ENCODE results near the gene ZSCAN30.

The ZSCAN30 gene

DNA sequence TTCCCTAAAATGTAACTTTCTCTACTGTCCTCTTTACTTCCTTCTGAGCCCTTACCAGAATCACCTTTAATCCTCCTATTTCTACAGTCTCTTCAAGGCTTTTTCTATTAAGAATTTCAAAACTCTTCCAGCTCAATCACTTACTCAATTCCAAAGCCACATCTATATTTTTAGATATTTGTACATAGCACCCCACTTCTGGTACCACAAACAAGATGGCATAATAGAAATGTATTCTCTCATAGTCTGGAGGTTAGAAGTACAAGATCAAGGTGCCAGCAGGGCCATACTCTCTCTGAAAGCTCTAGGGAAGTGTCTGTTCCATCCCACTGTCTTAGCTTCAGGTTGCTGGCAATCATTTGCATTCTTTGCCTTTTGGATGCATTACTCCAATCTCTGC lies 11.1 kb downstream of the ZSCAN30 start:
- no peak for DNase-seq (ENCODE audit: low spot score)

DNA sequence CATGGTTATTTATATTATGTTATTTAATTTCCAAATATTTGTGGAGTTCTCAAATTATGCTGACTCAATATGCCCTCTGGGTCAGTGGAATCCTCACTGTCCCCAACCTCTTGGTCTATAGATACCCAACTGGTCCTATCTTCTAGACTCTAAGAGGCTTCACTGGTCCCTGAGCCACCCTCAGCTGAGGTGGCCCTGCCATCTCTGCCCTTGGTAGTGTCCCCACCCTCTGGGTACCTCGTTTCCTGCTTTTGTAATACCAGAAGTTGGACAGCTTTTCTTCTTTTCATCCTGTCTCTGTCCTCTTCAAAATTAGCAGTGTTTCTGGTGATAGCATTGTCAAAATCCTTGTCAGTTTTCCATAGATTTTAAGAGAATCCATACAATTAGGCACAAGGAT lies 11.9 kb downstream of the ZSCAN30 start:
- DNase-seq (ENCODE audit: low spot score): no peak

DNA sequence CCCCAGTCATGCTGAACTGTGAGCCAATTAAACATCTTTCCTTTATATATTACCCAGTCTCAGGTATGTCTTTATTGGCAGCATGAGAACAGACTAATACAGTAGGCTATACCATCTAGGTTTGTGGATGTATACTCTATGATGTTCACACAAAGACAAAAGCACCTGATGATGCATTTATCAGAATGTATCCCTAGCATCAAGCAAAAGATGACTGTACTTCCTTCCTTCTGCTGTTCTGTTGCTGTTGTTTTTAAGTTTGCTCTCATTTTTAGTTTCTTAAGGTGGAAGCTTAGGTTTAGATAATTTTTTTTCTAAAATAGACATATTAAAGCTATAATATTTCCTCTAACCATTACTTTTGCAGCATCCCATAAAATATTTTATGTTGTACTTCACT lies 12.4 kb downstream of the ZSCAN30 start:
- DNase-seq (ENCODE audit: low spot score): no peak

DNA sequence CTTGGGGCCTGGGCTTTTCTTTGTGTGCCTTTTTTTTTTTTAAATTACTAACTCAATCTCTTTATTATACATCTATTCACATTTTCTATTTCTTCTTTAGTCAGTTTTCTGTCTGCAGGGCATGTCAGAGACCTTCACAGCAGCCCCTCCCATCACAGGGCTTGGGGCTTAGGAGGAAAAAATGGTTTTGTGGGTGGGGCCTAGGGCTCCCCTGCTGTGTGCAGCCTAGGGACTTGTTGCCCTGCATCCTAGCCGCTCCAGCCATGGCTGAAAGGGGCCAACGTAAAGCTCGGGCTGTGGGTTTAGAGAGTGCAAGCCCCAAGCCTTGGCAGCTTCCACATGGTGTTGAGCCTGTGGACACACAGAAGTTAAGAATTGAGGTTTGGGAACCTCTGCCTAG lies 13.8 kb downstream of the ZSCAN30 start:
- DNase-seq (ENCODE audit: low spot score): no peak

DNA sequence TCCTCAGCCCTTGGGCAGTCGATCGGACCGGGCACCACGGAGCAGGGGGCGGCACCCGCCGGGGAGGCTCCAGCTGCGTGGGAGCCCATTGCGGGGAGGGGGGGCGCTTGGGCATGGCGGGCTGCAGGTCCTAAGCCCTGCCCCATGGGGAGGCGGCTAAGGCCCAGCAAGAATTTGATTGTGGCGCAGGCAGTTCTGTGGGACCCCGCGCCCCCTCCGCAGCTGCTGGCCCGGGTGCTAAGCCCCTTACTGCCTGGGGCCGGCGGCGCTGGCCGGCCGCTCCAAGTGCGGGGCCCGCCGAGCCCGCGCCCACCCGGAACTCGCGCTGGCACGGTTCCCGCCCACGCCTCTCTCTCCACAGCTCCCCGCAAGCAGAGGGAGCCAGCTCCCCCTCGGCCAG lies 18.4 kb downstream of the ZSCAN30 start:
- no peak for DNase-seq (ENCODE audit: low spot score)

DNA sequence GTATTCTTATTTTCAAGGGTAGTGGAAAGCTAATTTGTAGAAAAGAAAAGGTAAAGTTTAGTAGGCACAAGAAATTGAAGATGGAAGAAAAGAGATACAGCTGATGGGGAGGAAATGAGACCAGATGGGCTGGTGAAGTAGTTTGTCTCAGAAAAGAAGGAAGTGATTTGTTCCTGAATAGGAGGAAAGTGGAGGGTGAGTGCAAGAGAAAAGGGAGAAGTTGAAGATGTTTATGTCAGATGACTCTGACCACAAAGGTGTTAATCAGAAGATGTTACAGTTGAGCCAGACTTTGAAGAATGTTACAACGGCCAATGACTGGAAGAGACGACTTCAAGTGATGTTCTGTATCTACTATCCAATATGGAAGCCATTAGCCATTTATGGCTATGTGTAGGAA lies 21.2 kb downstream of the ZSCAN30 start:
- no peak for DNase-seq (ENCODE audit: low spot score)

DNA sequence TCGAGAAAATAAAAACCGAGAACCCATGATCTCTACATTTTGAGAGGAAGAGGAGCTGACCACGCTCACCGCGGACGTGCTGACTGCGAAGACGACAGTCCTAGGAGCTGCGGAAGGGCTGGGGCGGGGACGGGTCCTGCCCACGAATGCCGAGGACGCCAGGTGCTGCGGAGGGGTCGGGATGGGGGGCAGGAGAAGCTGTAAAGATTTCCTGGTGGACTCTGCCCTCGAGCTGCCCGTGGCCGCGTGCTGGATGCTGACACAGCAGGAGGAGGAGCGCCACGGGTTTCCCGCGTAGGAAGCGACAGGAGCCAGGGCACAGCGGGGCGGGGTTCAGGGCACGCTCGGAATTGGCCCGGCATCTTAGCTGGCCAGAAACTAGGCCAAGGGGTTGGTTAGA lies 22.2 kb downstream of the ZSCAN30 start:
- DNase-seq (ENCODE audit: low spot score): no peak

DNA sequence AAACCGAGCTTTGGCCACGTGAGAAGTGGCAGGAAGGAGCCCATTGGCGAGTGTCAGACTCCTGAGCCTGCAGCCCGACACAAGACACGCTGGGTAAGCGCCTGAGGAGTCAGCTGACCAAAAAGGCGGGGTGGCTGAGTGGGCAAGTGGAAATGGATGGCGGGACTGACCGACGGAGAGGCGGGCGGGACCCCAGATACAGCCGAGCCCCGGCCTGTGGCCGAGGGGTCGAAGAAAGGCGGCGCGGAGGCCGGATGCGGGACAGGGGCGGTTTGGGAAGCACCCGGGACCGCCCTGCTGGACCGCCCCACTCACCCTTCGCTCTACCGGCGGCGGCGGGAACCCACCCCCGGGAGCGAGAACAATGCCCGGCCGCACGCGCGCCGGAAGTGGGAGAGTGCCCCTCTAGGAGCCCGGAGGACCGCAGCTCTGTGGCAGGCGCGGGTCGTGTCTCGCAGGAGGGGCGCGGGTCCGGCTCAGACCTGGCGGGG lies 22.8 kb downstream of the ZSCAN30 start:
- no peak for DNase-seq (ENCODE audit: low spot score)

DNA sequence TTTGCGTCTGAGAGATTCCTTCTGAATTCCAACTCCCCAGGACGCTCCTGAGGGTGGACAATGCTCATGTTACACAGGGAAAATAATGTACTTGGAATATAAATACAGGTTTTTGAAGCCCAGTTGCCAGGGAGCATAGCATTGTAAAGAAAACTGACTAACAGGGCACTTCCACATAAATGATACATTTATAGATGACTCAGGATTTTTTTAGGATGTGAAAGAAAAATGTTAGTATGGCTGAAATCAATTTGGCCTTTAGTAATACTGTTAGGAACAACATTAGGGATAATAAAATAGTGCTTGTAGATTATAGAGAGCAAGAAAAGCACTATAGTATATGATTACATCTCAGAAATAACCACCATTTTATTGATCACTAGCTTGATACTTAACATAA lies 25.6 kb downstream of the ZSCAN30 start:
- DNase-seq (ENCODE audit: low spot score): no peak

DNA sequence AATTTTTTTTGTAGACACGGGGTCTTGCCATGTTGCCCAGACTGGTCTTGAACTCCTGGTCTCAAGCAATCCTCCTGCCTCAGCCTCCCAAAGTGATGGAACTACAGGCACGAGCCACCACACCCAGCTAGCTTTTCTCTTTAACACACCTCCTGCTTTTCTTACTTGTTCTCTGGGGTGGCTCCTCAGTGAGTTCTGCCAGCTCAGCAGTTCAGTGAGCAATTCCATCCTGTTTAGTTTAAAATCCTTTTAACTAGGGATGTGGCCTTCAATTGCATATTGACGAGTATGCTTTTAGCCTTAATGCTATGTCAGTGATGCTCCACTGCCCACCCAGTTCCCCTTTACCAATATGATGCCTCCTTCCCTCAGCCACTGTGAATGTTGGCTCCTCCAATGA lies 33.1 kb downstream of the ZSCAN30 start:
- DNase-seq (ENCODE audit: low spot score): no peak

DNA sequence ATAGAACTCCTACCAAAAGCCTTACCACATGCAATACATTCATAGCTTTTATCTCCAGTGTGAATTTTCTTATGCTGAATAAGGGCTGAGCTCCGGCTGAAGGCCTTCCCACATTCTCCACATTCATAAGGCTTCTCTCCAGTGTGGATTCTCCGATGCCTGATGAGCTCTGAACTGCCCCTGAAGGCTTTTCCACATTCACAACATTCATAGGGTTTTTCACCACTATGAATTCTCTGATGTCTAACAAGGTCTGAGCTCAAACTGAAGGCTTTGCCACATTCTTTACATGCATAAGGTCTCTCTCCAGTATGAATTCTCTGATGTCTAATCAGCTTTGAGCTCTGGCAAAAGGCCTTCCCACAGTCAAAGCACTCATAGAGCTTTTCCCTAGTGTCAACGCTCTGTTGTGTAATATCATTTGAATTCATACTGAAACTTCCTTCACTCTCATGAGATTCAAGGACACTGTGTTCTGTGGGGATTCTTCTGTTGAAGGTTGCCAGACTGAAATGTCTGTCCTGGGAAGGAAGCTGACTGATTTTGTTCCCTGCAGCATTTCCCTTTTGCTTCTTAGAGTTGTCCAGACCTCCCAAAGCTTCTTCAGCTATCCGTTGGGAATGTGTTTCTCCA lies 36.3 kb downstream of the ZSCAN30 start:
- no peak for DNase-seq (ENCODE audit: low spot score)

DNA sequence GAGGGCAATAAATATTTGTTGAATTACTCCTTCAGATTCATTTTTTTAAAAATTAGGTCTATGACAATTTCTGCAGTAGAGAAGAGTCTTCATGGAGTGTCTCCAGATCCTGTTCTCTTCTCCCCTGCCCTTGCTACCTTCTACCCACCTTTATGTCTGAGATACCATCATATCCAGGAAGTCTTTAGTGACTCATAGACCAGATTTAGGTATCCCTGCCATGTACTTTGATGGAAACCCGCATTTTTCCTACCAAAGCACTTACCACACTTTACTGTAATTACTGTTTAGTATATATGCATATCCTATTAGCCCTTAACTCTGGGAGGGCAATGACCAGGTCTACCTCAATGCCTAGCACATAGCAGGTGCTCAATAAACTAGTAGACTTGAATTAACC lies 37.6 kb downstream of the ZSCAN30 start:
- no peak for DNase-seq (ENCODE audit: low spot score)

DNA sequence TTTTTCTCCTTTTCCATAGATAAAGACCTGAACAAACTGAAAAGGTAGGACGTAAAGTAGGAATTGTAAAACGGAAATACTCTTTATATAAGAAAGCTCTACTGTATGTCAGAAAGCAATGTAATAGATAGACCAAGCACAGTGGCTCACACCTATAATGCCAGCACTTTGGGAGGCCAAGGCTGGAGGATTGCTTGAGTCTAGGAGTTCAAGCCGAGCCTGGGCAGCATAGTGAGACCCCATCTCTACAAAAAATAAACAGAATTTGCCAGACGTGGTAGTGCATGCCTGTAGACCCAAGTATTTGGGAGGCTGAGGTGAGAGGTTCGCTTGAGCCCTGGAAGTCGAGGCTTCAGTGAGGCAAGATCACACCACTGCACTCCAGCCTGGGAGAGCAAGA lies 41.6 kb downstream of the ZSCAN30 start:
- DNase-seq (ENCODE audit: low spot score): no peak

DNA sequence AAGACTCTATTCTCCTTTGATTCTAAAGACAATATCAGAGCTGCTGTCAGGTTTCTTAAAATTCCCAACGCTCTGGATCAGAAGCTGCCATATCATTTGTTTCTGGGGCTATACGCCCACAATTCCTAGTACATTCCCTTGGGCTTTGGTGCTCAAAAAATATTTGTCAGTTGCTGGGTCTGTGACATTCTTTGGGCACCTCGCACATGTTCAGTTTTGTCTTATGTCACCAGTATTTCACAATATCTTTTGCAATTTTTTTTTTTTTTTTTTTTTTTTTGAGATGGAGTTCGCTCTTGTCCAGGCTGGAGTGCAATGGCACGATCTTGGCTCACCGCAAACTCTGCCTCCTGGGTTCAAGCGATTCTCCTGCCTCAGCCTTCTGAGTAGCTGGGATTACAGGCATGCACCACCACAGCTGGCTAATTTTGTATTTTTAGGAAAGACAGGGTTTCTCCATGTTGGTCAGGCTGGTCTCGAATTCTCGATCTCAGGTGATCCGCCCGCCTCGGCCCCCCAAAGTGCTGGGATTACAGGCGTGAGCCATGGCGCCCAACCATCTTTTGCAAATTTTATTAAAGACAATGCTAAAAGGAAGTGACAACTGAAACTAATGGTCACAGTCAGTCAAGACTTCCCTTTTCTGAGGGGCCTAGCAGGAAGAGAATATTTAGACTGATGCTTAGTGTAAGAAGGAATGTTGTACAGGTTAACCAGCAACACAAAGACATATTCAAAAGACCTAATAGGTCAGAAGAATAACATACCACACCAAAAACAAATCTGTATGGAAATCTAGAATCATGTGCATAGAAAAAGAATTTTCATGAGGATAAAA lies 42.4 kb downstream of the ZSCAN30 start:
- DNase-seq (ENCODE audit: low spot score): no peak

DNA sequence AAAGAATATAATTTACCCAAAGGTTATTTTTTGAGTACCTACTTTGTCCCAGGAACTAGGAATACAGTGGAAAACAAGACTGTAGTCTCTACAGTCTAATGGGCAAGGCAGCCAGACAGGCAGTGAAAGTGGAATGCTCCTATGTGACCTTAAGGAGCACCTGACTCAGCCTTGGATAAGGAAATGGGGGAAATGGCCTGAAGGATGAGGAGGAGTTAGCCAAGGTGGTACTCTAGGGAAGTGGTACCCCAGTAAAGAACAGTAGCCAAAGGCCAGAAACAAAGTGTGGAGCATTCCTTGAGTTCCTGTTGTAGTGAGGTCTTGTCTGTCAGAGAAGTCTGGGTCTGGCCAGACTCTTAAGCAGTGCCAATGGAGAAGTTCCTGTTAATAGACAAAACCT lies 43.2 kb downstream of the ZSCAN30 start:
- DNase-seq (ENCODE audit: low spot score): no peak

DNA sequence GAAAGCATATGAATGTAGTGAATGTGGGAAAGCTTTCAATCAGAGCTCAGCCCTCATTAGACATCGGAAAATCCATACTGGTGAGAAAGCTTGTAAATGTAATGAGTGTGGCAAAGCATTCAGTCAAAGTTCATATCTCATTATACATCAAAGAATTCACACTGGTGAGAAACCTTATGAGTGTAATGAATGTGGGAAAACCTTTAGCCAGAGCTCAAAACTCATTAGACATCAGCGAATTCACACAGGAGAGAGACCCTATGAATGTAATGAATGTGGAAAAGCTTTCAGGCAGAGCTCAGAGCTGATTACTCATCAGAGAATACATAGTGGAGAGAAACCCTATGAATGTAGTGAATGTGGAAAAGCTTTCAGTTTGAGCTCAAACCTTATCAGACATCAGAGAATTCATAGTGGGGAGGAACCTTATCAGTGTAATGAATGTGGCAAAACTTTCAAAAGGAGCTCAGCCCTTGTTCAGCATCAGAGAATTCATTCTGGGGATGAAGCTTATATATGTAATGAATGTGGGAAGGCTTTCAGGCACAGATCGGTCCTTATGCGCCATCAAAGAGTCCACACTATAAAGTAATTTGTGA lies 44.2 kb downstream of the ZSCAN30 start:
- no peak for DNase-seq (ENCODE audit: low spot score)

DNA sequence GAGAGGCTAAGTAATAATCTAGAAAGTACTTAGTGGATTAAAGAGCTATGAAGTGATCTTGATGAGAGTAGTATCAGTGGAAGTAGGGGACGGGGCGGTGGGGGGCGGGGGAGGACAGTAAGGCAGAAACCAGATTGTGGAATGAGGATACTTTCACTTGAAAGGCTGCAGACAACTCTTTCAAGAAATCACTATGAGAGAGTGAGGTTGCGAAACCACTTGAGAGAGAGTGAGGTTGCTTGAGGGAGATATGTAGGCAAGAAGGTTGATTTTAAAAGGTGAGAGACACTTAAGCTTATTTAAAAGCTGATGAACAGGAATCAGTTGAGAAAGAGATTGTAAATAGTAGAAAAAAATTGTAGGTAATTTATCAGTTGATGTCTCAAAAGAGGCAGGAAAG lies 45.4 kb downstream of the ZSCAN30 start:
- DNase-seq (ENCODE audit: low spot score): no peak

DNA sequence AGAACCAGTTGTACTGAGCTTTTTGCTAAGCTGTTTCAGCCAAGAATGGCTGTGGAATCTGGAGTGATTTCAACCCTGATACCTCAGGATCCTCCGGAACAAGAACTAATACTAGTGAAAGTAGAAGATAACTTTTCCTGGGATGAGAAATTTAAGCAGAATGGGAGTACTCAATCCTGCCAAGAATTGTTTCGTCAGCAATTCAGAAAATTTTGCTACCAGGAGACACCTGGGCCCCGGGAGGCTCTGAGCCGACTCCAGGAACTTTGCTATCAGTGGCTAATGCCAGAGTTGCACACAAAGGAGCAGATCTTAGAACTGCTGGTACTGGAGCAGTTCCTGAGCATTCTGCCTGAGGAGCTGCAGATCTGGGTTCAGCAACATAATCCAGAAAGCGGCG lies 47.6 kb downstream of the ZSCAN30 start:
- no peak for DNase-seq (ENCODE audit: low spot score)

DNA sequence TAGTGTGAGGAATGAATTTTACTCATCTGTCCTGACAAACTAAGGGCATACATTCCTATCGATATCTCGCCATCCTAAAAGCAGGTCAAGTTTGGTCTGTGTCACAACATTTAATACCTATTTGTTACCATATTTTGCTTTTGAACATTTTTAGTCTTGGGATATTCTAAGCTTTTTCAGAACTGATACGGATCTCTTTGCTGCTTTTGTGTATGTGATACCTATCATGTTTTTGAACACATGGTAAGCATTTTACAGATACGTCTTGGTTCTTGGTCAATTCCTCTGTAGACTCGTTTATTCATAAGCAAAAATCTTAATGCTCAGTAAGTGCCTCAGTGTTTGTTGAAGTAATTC lies 48.6 kb downstream of the ZSCAN30 start:
- DNase-seq (ENCODE audit: low spot score): no peak

DNA sequence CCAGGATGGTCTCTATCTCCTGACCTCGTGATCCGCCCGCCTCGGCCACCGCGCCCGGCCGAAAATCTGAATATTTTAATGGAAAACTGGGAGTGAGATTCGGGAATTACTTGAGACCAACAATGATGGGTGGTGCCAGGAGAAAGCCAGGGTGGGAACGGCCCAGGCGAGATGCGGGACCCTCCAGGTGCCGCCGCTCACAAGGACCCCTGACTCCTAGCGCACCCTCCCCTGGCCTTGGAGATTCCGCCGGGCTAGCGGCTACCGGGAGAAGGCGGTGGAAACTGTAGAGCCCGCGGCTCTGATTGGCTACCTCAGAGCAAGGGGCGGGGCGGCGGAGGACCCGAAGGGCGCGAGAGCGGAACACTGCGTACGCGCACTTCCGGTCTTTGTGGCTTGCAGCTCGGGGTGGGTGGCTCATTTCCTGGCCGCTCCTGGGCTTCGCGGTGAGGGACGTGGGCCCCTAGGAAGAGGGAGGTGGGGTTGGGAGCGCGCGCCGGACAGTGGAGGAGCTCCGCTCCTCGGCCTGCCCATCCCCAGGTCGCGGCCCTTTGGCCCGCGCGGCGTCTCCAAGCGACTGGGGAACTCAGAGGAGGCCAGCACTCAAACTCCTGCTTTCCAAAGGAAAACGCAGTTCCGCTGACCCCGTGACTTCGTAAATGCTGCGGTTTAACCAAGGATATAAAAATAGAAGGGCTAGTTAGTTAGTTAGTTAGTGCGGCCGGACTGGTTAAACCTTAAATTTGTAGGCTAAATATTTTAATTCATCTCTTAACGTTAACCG lies 49.2 kb downstream of the ZSCAN30 start, which contains the start of gene ZNF397:
Gene ZNF397 (plus strand): TSS at position 371 of the 784 bp plus-strand sequence. CDS start 1,437 bp downstream, outside the sequence.
- peak; percentile 98 for DNase-seq (ENCODE audit: low spot score)

DNA sequence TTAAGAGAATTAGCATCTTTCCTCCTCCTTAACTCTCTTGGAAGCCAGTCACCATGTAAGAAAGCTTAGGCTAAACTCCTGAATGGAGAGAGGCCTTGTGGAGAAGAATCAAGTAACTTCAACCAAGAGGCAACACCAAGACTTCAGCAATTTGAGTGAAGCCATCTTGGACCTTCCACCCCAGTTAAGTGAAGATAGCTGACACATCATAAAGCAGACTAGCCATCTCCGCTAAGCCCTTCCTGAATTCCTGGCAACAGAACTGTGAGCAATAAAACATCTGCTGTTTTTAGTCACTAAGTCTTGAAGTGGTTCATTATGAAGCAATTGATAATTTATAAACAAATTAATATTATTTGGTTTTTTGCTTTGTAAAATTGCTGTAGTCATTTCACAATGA lies 50.7 kb downstream of the ZSCAN30 start:
- no peak for DNase-seq (ENCODE audit: low spot score)

DNA sequence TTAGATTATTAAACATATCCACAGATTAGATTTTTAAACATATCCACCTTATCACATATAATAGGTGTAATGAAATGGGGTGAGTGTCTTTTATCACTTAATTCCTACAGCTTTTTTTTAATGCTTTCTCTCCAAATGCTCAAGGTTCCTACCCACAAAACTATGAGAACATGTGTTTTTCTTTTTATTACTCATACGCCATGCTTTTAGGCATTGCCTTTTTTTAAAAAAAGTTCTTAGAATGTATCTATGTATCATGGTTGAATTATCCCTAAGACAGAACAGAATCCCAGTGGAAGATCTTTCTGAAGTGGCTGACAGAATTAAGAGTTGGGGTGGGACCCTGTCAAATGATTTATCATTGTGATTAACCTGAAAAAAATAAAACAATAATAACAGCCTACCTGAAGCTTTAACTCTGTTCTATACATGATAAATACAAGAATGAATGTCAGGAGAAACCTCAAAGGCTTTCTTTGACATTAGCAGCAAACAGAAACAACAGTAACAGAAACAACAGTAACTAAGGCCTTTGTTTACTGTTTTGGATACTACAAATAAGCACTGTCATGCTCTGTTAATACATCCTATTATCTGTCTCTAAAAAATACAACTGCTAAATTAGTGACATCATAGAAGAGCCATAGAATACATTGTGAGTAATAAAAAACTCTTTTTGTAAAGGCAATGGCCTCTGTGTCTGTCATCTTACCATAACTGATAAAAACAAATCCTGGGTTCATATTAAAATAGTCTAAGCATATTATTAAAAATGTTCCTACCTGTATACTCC lies 53.3 kb downstream of the ZSCAN30 start:
- DNase-seq (ENCODE audit: low spot score): no peak
